OCI-LY1 (cell line): ENCODE results near the gene MSRB3.

Source experiments
- H2AFZ ChIP-seq: fragments of 200-600 bp; sonication (generic), shearing (Covaris generic); 2 replicates; pipeline ENCODE4 v1.6.0; 2014; ENCODE audit warnings: antibody characterized with exemption, mild to moderate bottlenecking, low read length
- H3F3A ChIP-seq: fragments of 200-600 bp; sonication (generic), shearing (Covaris generic); 2 replicates; pipeline ENCODE4 v1.6.0; 2014; ENCODE audit warnings: mild to moderate bottlenecking, antibody characterized with exemption, low read length, moderate library complexity; ENCODE audit not compliant: insufficient read depth
- H3K27ac ChIP-seq: fragments of 200-600 bp; sonication (generic); 2 replicates; pipeline ENCODE4 v1.5.1; 2014; ENCODE audit warnings: low read length, mixed run types, mild to moderate bottlenecking, low read depth; ENCODE audit not compliant: poor library complexity, severe bottlenecking
- H3K27me3 ChIP-seq: fragments of 200-600 bp; sonication (generic); 2 replicates; pipeline ENCODE4 v1.6.0; 2014; ENCODE audit warnings: antibody characterized with exemption, mild to moderate bottlenecking, low read length, moderate library complexity; ENCODE audit not compliant: insufficient read depth
- H3K36me3 ChIP-seq: fragments of 200-600 bp; sonication (generic); 2 replicates; pipeline ENCODE4 v1.6.1; 2014; ENCODE audit warnings: mild to moderate bottlenecking, antibody characterized with exemption, low read length, moderate library complexity, mixed read lengths; ENCODE audit not compliant: insufficient read depth
- H3K4me1 ChIP-seq: fragments of 200-600 bp; sonication (generic); 2 replicates; pipeline ENCODE4 v1.5.1; 2014; ENCODE audit warnings: mild to moderate bottlenecking, low read length, moderate library complexity; ENCODE audit not compliant: insufficient read depth, severe bottlenecking
- H3K4me2 ChIP-seq: fragments of 200-600 bp; sonication (generic), shearing (Covaris generic); 2 replicates; pipeline ENCODE4 v1.6.1; 2014; ENCODE audit warnings: low read length
- H3K4me3 ChIP-seq: fragments of 200-600 bp; sonication (generic); 2 replicates; pipeline ENCODE4 v1.5.1; 2014; ENCODE audit warnings: low read length, low read depth, mild to moderate bottlenecking, mixed read lengths; ENCODE audit not compliant: poor library complexity, severe bottlenecking
- H3K79me2 ChIP-seq: fragments of 200-600 bp; shearing (Covaris generic); 2 replicates; pipeline ENCODE4 v1.6.1; 2016; ENCODE audit warnings: mixed run types, low read length, mixed read lengths; ENCODE audit not compliant: insufficient read depth
- H3K9ac ChIP-seq: fragments of 200-600 bp; sonication (generic), shearing (Covaris generic); 2 replicates; pipeline ENCODE4 v1.6.1; 2014; ENCODE audit warnings: mild to moderate bottlenecking, low read length, mixed read lengths
- H3K9me2 ChIP-seq: fragments of 200-600 bp; sonication (generic), shearing (Covaris generic); 2 replicates; pipeline ENCODE4 v1.6.1; 2014; ENCODE audit warnings: low read depth, mild to moderate bottlenecking, low read length, mixed read lengths
- H3K9me3 ChIP-seq: fragments of 200-600 bp; shearing (Covaris generic); 2 replicates; pipeline ENCODE4 v1.6.1; 2014; ENCODE audit warnings: low read length, mixed read lengths
- H4K20me1 ChIP-seq: fragments of 200-600 bp; sonication (generic), shearing (Covaris generic); 2 replicates; pipeline ENCODE4 v1.6.0; 2016; ENCODE audit warnings: mild to moderate bottlenecking, low read length; ENCODE audit not compliant: insufficient read depth
- EZH2 ChIP-seq: fragments of 200-600 bp; sonication (generic), shearing (Covaris generic); IDR thresholded peaks from 2 replicates; pipeline ENCODE4 v1.8.0; 2017; ENCODE audit warnings: borderline replicate concordance, mixed run types, mild to moderate bottlenecking, antibody characterized with exemption, low read length, moderate library complexity, mixed read lengths
- TF ChIP-seq, protein P1 (sequence below): fragments of 200-600 bp; sonication (generic), shearing (Covaris generic); IDR thresholded peaks from 2 replicates; pipeline ENCODE4 v1.5.1; 2017; ENCODE audit warnings: mild to moderate bottlenecking, antibody characterized with exemption, low read length, moderate library complexity, mixed read lengths

The MSRB3 gene

GRCh38 chr12:65355461-65355860, 77.0 kb downstream of the MSRB3 start:
- no peaks in the 10 kb centered on the region for H3K27me3 ChIP-seq
- no peaks in the 10 kb centered on the region for H3F3A ChIP-seq
- no peak overlapping the region for H2AFZ ChIP-seq
- H3K4me2 ChIP-seq = no peak overlapping the region
- H3K4me3 ChIP-seq = no peak overlapping the region
- H3K27ac ChIP-seq = no peak overlapping the region
- TF ChIP-seq EZH2 = no peak
- TF ChIP-seq, protein P1, sequence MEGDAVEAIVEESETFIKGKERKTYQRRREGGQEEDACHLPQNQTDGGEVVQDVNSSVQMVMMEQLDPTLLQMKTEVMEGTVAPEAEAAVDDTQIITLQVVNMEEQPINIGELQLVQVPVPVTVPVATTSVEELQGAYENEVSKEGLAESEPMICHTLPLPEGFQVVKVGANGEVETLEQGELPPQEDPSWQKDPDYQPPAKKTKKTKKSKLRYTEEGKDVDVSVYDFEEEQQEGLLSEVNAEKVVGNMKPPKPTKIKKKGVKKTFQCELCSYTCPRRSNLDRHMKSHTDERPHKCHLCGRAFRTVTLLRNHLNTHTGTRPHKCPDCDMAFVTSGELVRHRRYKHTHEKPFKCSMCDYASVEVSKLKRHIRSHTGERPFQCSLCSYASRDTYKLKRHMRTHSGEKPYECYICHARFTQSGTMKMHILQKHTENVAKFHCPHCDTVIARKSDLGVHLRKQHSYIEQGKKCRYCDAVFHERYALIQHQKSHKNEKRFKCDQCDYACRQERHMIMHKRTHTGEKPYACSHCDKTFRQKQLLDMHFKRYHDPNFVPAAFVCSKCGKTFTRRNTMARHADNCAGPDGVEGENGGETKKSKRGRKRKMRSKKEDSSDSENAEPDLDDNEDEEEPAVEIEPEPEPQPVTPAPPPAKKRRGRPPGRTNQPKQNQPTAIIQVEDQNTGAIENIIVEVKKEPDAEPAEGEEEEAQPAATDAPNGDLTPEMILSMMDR = no peak
- H3K9ac ChIP-seq = no peak overlapping the region
- no peaks in the 10 kb centered on the region for H4K20me1 ChIP-seq
- no peaks in the 10 kb centered on the region for H3K9me3 ChIP-seq
- no peaks in the 10 kb centered on the region for H3K4me1 ChIP-seq
- no peaks in the 10 kb centered on the region for H3K36me3 ChIP-seq
- H3K9me2 ChIP-seq = no peaks in the 10 kb centered on the region
- H3K79me2 ChIP-seq = no peaks in the 10 kb centered on the region

- no peak overlapping the region for H3K4me2 ChIP-seq
- H2AFZ ChIP-seq = no peak overlapping the region
- TF ChIP-seq, protein P1 = no peak
- TF ChIP-seq EZH2 = no peak
These were observed 84.0 kb downstream of the MSRB3 start for GRCh38 chr12:65362234-65363031.

GRCh38 chr12:65364046-65364445, 85.6 kb downstream of the MSRB3 start:
- Histone ChIP-seq H3K4me2 (no peak overlapping the region), H3K9ac (no peak overlapping the region), H4K20me1 (no peaks in the 10 kb centered on the region), H3K4me1 (no peaks in the 10 kb centered on the region), H3K79me2 (no peaks in the 10 kb centered on the region), H3K9me2 (no peaks in the 10 kb centered on the region), H3K36me3 (no peaks in the 10 kb centered on the region), H3K27ac (no peak overlapping the region), H3K27me3 (no peaks in the 10 kb centered on the region), H3K4me3 (no peak overlapping the region), H3F3A (no peaks in the 10 kb centered on the region), H3K9me3 (no peaks in the 10 kb centered on the region), H2AFZ (no peak overlapping the region)
- TF ChIP-seq, protein P1 = no peak
- no peak for TF ChIP-seq EZH2

More at GRCh38 chr12:65362234-65363031, 84.0 kb downstream of the MSRB3 start:
- no peaks in the 10 kb centered on the region for H3K4me1 ChIP-seq
- no peak overlapping the region for H3K27ac ChIP-seq
- H3K9me2 ChIP-seq = no peaks in the 10 kb centered on the region
- no peaks in the 10 kb centered on the region for H3K79me2 ChIP-seq
- no peaks in the 10 kb centered on the region for H3K36me3 ChIP-seq
- H3K9me3 ChIP-seq = no peaks in the 10 kb centered on the region
- no peaks in the 10 kb centered on the region for H3F3A ChIP-seq
- no peak overlapping the region for H3K9ac ChIP-seq
- no peaks in the 10 kb centered on the region for H4K20me1 ChIP-seq
- H3K27me3 ChIP-seq = no peaks in the 10 kb centered on the region
- no peak overlapping the region for H3K4me3 ChIP-seq
